GM18508 (cell line): Measurements from ENCODE around the gene EFNB1.

Experiments used
- ATAC-seq: cut with Tn5 transposase; IDR thresholded peaks from one replicate; pipeline ENCODE4 v1.9.1; 2021; ENCODE audit warnings: moderate number of reproducible peaks; ENCODE audit not compliant: insufficient read depth, unreplicated experiment

The EFNB1 gene

GRCh38 chrX:68880846-68881552 lies 52.2 kb downstream of the EFNB1 start:
- no peak for ATAC-seq

GRCh38 chrX:68881911-68882310 lies 53.1 kb downstream of the EFNB1 start:
- ATAC-seq, result no peak

DNA sequence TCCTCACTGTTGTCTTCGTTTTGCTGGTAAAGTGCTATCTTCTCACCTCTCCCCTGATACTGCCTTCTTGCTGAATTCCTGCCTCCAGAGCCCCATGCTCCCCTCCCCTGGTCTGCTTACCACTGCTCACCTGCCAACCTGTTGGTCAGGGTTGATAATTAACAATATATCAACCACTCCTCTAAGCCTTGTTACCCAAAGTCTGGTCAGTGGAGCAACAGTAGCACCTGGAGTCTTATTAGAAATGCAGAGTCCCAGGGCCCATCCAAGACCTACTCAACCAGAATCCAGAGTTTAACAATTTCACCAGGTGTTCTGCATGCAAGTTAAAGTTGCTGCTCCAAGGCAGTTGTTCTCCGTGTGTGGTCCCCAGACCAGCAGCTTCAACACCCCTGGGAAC lies 55.0 kb downstream of the EFNB1 start:
- no peak for ATAC-seq

GRCh38 chrX:68889249-68889648 lies 60.4 kb downstream of the EFNB1 start:
- no peak for ATAC-seq
